OCI-M2 (cell line): ENCODE results near the gene ADAMTS15.

Experiments
- DNase-seq: peaks from one replicate; lab custom pipeline; 2025; ENCODE audit not compliant: unreplicated experiment; lab: John Stamatoyannopoulos, UW

The ADAMTS15 gene

DNA sequence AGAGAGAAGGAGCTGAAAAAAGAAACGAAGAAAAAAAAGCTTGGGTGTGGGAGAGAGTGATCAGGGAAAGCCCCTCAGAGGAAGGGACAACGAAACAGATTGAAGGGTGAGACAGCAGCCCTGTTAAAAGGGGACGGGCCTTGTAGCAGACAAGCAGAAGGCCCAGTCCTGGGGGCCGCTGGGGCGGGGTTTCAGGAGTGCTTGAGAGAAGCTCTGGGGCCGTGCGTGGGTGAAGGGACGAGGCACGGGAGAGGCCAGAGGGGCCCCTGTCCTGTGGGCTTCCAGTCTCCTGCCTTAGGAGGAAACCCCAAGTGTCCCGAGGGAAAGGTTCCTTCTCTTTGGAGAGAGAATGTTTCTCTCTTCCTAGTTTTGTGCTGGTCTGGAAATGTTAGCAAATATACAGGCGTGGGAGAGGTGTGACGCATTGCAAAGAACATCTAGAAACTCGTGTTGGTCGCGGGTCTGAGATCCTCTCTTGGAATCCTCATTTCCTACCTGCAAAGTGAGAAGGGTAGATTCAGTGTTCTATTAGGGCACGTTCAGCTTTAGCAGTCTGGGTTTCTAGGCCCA lies 28.6 kb downstream of the ADAMTS15 start:
- no peak for DNase-seq

- no peak for DNase-seq
Observed at GRCh38 chr11:130477586-130478203, 29.2 kb downstream of the ADAMTS15 start.

- no peak for DNase-seq
Observed at GRCh38 chr11:130478204-130478701, 29.8 kb downstream of the ADAMTS15 start.

GRCh38 chr11:130478881-130479280 lies 30.4 kb downstream of the ADAMTS15 start:
- no peak for DNase-seq

DNA sequence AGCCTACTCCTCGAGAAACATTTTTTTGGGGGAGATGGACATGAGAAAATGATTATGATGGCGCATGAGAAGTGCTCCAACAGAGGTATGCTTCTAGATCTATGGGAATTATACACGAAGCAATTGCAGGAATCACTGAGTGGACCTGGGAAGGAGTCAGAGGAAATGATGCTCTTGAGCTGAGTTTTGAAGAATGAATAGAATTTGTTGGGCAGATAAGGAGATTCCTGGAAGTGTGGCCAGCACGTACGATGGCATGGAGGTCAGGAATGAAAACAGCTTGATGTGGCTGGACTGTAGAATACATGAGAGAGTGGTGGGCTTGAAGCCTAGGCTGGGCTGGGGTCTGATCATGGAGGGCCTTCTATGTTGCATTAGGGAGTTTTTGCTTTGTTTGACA lies 31.7 kb downstream of the ADAMTS15 start:
- no peak for DNase-seq

DNA sequence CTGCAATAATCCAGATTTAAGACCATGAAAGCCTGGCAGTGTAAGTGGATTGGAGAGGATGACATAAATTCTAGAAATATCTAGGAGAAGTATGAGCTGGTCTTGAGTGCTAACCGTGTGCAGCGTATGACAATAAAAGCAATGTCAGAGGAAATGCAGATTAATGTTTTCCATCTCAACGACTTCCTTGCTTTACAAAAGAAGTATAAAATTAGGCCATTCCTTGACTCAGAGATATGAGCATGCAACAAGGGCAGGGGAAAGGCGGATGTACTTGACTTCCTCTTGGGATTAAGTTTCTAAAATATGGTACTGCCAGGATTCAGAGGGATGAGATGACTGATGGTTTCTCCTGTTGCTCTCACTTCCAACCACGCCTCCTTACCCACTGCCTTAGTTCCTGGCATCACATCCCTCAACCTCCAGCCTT lies 32.3 kb downstream of the ADAMTS15 start:
- no peak for DNase-seq

- DNase-seq, result no peak
Observed at GRCh38 chr11:130483124-130483523, 34.7 kb downstream of the ADAMTS15 start.

- no peak for DNase-seq
Observed at GRCh38 chr11:130485983-130486382, 37.5 kb downstream of the ADAMTS15 start.

DNA sequence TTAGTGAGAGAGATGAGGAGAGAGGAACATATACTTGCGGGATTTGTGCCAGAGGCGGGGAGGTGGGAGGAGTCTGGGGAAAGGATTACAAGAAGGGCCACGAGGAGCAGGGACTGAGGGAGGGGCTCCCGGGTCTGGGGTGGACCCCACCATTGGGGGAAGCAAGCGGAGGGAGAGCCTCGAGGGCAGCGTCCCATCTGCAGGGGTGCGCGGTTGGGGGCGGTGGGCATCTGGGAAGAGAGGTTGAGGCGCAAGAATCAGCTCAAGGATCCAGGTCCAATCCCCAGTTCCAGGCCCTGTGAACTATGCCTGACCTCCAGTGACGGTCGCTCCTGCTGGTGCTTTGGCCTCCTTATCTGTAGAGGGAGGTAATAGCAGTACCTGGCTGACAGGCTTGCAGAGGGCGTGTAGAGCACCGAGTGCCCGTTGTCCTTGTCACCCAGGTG lies 38.0 kb downstream of the ADAMTS15 start:
- no peak for DNase-seq

DNA sequence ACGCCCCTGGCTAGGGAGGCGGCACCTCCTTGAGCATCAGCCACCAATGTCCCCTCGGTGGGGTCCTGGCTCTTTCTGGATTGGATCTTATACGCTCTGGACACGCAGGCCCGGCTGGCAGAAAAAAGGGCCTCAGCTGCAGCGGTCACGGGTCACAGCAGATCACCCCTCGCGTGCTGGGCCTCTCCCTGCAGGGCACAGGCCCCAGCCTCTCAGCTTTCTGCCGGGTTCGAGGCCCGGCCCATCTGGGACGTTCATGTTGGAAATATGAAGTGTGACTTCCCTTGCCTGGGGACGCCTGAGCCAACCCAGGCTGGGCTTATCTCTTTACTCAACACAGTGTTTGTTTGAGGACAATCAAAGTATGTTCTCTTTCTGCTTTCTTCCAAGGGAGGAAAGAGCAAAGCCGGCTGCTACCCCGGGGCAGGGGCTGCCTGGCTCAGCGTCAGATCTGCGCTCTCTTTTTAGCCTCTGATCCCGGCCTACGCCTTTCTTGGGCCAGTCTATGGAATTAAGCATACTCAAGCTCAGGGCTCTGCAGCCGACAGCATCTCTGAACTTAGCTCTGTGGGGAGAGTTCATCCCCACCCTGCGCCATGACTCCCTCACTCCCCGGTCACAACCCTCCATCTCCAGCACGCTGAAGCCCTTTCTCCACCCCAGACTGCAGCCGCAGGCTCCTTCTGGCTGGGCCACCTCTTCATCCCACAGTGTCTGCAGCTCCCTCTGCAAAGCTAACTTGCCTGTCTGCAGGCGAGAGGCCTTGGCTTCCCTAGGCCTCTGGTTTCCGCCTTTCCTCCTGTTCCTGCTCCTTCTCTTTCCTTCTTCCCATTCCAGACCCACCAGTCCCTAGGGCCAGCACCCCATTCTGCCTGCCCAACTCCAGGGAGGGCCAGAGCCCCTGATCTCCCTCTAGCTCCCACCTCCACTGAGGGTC lies 38.8 kb downstream of the ADAMTS15 start:
- DNase-seq, result no peak

GRCh38 chr11:130487924-130488815 lies 39.7 kb downstream of the ADAMTS15 start:
- no peak for DNase-seq

DNA sequence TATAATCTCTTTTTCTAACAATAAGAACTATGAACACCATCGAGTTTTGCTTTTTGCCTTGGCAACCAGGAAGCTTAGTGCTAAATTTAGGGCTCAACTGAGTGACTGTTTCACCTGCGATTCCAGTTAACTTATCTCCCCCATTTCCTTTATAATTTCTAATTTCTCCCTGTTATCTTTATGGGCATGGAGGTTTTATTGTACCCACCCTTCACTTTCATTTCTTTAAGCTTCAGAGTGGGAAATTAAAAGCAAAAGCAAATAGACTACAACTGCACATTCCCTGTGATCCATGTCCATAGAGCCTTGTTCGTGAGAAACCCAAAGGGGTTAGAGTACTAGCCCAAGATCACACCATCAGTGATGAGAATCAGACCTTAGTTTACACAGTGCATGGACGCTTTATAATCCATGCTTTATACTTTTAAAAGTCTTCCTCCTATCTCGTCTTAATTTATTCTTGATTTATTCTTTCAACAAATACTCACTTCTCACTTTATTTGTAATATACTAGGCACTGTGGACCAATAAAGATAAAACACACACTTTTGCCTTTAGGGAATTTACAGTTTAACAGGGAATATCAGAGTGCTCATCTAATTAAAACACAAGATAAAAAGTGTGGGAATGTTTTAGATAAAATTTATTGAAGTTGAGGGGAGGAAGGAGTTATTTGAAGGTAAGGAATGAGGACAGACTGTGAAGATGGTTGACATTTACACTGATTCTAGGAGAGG lies 40.6 kb downstream of the ADAMTS15 start:
- no peak for DNase-seq

DNA sequence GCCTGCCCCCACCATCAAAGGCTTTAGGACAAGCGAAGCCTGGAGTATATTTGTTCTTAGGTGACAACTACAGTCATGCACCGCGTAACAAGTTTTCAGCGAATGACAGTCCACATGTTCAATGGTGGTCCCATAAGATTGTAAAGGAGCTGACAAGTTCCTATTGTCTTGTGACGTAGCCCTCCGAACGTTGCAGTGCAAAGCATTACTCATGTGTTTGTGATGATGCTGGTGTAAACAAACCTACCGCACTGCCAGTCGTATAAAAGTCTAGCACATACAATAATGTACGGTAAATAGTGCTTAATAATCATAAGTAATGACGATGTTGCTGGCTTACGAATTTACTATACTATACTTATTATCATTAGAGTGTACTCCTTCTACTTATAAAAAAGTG lies 41.3 kb downstream of the ADAMTS15 start:
- DNase-seq, result no peak

GRCh38 chr11:130490682-130491449 lies 42.4 kb downstream of the ADAMTS15 start:
- no peak for DNase-seq

- no peak for DNase-seq
Observed at GRCh38 chr11:130498181-130498580, 49.7 kb downstream of the ADAMTS15 start.

DNA sequence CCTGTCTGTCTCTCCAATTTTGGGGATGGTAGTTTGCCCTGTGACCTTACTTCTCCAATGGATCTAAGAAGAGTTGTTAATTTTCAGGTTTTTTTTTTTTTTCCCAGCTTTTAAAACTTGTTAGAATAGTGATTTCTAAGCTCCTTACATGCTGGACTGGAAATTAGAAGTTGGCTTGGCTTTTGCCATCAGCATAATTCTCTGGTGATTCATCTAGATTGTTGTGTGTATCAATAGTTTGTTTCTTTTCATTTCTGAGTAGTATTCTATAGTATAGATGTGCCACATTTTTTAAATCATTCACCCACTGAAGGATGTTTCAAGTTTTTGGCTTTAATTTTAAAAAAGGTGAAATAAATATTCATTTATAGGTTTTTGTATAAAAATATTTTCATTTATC lies 51.4 kb downstream of the ADAMTS15 start:
- no peak for DNase-seq

GRCh38 chr11:130504317-130504716 lies 55.9 kb downstream of the ADAMTS15 start:
- no peak for DNase-seq

GRCh38 chr11:130508913-130509312 lies 60.5 kb downstream of the ADAMTS15 start:
- no peak for DNase-seq

DNA sequence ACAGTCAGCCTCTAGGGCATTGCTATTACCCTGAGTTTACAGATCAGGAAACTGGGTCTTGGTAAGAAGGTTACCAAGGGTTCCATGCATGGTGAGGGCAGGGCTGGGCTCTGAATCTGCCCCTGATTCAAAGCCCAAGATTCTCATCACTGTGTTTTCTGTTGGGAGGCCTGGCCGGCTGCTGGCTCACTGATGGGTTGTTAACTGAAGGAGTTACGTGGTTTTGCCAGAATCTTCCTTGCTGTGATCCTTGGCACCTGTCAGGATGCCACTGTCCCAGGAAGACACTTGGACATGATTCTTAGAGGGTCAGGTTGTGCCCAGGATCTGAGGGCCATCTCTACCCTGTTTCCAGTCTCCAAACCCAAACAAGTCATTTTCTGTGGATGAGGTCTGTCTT lies 61.5 kb downstream of the ADAMTS15 start:
- DNase-seq, result no peak
